Measurements from ENCODE around the gene TNFRSF4.
A peak's percentile ranks its signal among the peaks of the same experiment; 100 is the strongest.
"Not testable (repeated sequence)": the region's sequence is repeated elsewhere in the genome, so short reads cannot be mapped to it uniquely, and the experiment has no call there.

TNFRSF4 gene

GRCh38 chr1:1253972-1254666 lies 40.2 kb upstream of the TNFRSF4 start:
- Histone ChIP-seq H3K27me3 (ENCODE audit: control insufficient read depth, insufficient read depth, low read length) (no peaks in the 10 kb centered on the region), H3K36me3 (ENCODE audit: insufficient read depth, low read length) (peaks cover 44% of the 10 kb centered on the region), H3K9ac (ENCODE audit: low read depth, low read length) (no peak overlapping the region), H3K9me3 (replicated peaks; ENCODE audit: low read length) (no peaks in the 10 kb centered on the region), H3K4me2 (ENCODE audit: low read length) (no peak overlapping the region), H3K4me3 (ENCODE audit: low read length) (no peak overlapping the region), H3K4me1 (ENCODE audit: control insufficient read depth, insufficient read depth, low read length) (peaks cover 4% of the 10 kb centered on the region)

- no peak overlapping the region for H3K4me3 ChIP-seq (ENCODE audit: low read length)
- H3K9ac ChIP-seq (ENCODE audit: low read depth, low read length): no peak overlapping the region
- peaks cover 39% of the 10 kb centered on the region for H3K36me3 ChIP-seq (ENCODE audit: insufficient read depth, low read length)
Observed at GRCh38 chr1:1253314-1253713, 39.4 kb upstream of the TNFRSF4 start.

GRCh38 chr1:1250786-1251284 lies 36.9 kb upstream of the TNFRSF4 start:
- no peaks in the 10 kb centered on the region for H3K9me3 ChIP-seq (replicated peaks; ENCODE audit: low read length)
- no peaks in the 10 kb centered on the region for H3K27me3 ChIP-seq (ENCODE audit: control insufficient read depth, insufficient read depth, low read length)
- H3K4me3 ChIP-seq (ENCODE audit: low read length): no peak overlapping the region
- H3K4me2 ChIP-seq (ENCODE audit: low read length): no peak overlapping the region
- no peaks in the 10 kb centered on the region for H3K4me1 ChIP-seq (ENCODE audit: control insufficient read depth, insufficient read depth, low read length)
- H3K9ac ChIP-seq (ENCODE audit: low read depth, low read length): no peak overlapping the region
- H3K36me3 ChIP-seq (ENCODE audit: insufficient read depth, low read length): peaks cover 29% of the 10 kb centered on the region

More at GRCh38 chr1:1253314-1253713, 39.4 kb upstream of the TNFRSF4 start:
- no peaks in the 10 kb centered on the region for H3K27me3 ChIP-seq (ENCODE audit: control insufficient read depth, insufficient read depth, low read length)
- no peak overlapping the region for H3K4me2 ChIP-seq (ENCODE audit: low read length)
- H3K9me3 ChIP-seq (replicated peaks; ENCODE audit: low read length): no peaks in the 10 kb centered on the region
- H3K4me1 ChIP-seq (ENCODE audit: control insufficient read depth, insufficient read depth, low read length): peaks cover under 1% of the 10 kb centered on the region

GRCh38 chr1:1248009-1248913 lies 34.3 kb upstream of the TNFRSF4 start:
- H3K36me3 ChIP-seq (ENCODE audit: insufficient read depth, low read length); H3K9me3 ChIP-seq (replicated peaks; ENCODE audit: low read length); H3K4me3 ChIP-seq (ENCODE audit: low read length); H3K9ac ChIP-seq (ENCODE audit: low read depth, low read length); H3K27me3 ChIP-seq (ENCODE audit: control insufficient read depth, insufficient read depth, low read length); H3K4me1 ChIP-seq (ENCODE audit: control insufficient read depth, insufficient read depth, low read length); H3K4me2 ChIP-seq (ENCODE audit: low read length): not testable (repeated sequence)

GRCh38 chr1:1247341-1247913 lies 33.5 kb upstream of the TNFRSF4 start:
- H3K4me3 ChIP-seq (ENCODE audit: low read length): no peak overlapping the region
- no peak overlapping the region for H3K4me2 ChIP-seq (ENCODE audit: low read length)
- H3K4me1 ChIP-seq (ENCODE audit: control insufficient read depth, insufficient read depth, low read length): no peaks in the 10 kb centered on the region
- H3K27me3 ChIP-seq (ENCODE audit: control insufficient read depth, insufficient read depth, low read length): no peaks in the 10 kb centered on the region
- no peaks in the 10 kb centered on the region for H3K9me3 ChIP-seq (replicated peaks; ENCODE audit: low read length)
- H3K36me3 ChIP-seq (ENCODE audit: insufficient read depth, low read length): peaks cover 4% of the 10 kb centered on the region
- no peak overlapping the region for H3K9ac ChIP-seq (ENCODE audit: low read depth, low read length)

GRCh38 chr1:1246577-1247340 lies 32.8 kb upstream of the TNFRSF4 start, which contains the start of gene C1QTNF12:
TSS of gene C1QTNF12 (minus strand) at chr1:1246722. CDS start at chr1:1246690, 32 bp downstream.
- H3K4me2 ChIP-seq (ENCODE audit: low read length): peak within 1 kb of the TSS; percentile 20
- H3K4me3 ChIP-seq (ENCODE audit: low read length): no peak within 1 kb of the TSS
- peaks cover 3% of the 10 kb centered on the region for H3K36me3 ChIP-seq (ENCODE audit: insufficient read depth, low read length)
- no peaks in the 10 kb centered on the region for H3K9me3 ChIP-seq (replicated peaks; ENCODE audit: low read length)
- H3K27me3 ChIP-seq (ENCODE audit: control insufficient read depth, insufficient read depth, low read length): no peaks in the 10 kb centered on the region
- H3K4me1 ChIP-seq (ENCODE audit: control insufficient read depth, insufficient read depth, low read length): no peaks in the 10 kb centered on the region
- H3K9ac ChIP-seq (ENCODE audit: low read depth, low read length): no peak within 1 kb of the TSS

- Histone ChIP-seq H3K4me2 (ENCODE audit: low read length) (no peak overlapping the region), H3K4me1 (ENCODE audit: control insufficient read depth, insufficient read depth, low read length) (no peaks in the 10 kb centered on the region), H3K9me3 (replicated peaks; ENCODE audit: low read length) (no peaks in the 10 kb centered on the region), H3K27me3 (ENCODE audit: control insufficient read depth, insufficient read depth, low read length) (no peaks in the 10 kb centered on the region), H3K36me3 (ENCODE audit: insufficient read depth, low read length) (peaks cover 1% of the 10 kb centered on the region), H3K9ac (ENCODE audit: low read depth, low read length) (no peak overlapping the region), H3K4me3 (ENCODE audit: low read length) (no peak overlapping the region)
Observed at GRCh38 chr1:1245817-1246576, 32.0 kb upstream of the TNFRSF4 start.

GRCh38 chr1:1245178-1245816 lies 31.3 kb upstream of the TNFRSF4 start:
- Histone ChIP-seq H3K4me3 (ENCODE audit: low read length) (no peak overlapping the region), H3K4me1 (ENCODE audit: control insufficient read depth, insufficient read depth, low read length) (no peaks in the 10 kb centered on the region), H3K9ac (ENCODE audit: low read depth, low read length) (no peak overlapping the region), H3K27me3 (ENCODE audit: control insufficient read depth, insufficient read depth, low read length) (no peaks in the 10 kb centered on the region), H3K36me3 (ENCODE audit: insufficient read depth, low read length) (no peaks in the 10 kb centered on the region), H3K4me2 (ENCODE audit: low read length) (no peak overlapping the region), H3K9me3 (replicated peaks; ENCODE audit: low read length) (no peaks in the 10 kb centered on the region)

- Histone ChIP-seq H3K36me3 (ENCODE audit: insufficient read depth, low read length) (no peaks in the 10 kb centered on the region), H3K4me3 (ENCODE audit: low read length) (no peak overlapping the region), H3K4me2 (ENCODE audit: low read length) (no peak overlapping the region), H3K9ac (ENCODE audit: low read depth, low read length) (no peak overlapping the region), H3K4me1 (ENCODE audit: control insufficient read depth, insufficient read depth, low read length) (no peaks in the 10 kb centered on the region), H3K9me3 (replicated peaks; ENCODE audit: low read length) (no peaks in the 10 kb centered on the region), H3K27me3 (ENCODE audit: control insufficient read depth, insufficient read depth, low read length) (no peaks in the 10 kb centered on the region)
Observed at GRCh38 chr1:1244192-1244811, 30.3 kb upstream of the TNFRSF4 start.

- no peaks in the 10 kb centered on the region for H3K27me3 ChIP-seq (ENCODE audit: control insufficient read depth, insufficient read depth, low read length)
- no peak overlapping the region for H3K4me3 ChIP-seq (ENCODE audit: low read length)
- H3K4me1 ChIP-seq (ENCODE audit: control insufficient read depth, insufficient read depth, low read length): no peaks in the 10 kb centered on the region
- no peaks in the 10 kb centered on the region for H3K36me3 ChIP-seq (ENCODE audit: insufficient read depth, low read length)
- no peak overlapping the region for H3K9ac ChIP-seq (ENCODE audit: low read depth, low read length)
- no peak overlapping the region for H3K4me2 ChIP-seq (ENCODE audit: low read length)
- no peaks in the 10 kb centered on the region for H3K9me3 ChIP-seq (replicated peaks; ENCODE audit: low read length)
Observed at GRCh38 chr1:1243807-1244191, 29.8 kb upstream of the TNFRSF4 start.
